Motor neuron (in vitro differentiated cells): ENCODE measurements around the gene HSPA1L. TPM values are rescaled to one million over a fixed set of nuclear protein-coding genes. Genes with fewer than 3 reads are reported as not detected.
"Not testable (repeated sequence)": the region's sequence is repeated elsewhere in the genome, so short reads cannot be mapped to it uniquely, and the experiment has no call there.

Experiments
- ATAC-seq, 8 experiments: fragments of 200-7000 bp; cut with Tn5 transposase; replicated peaks in 6 of 8; 2 replicates each; pipeline ENCODE4 v1.8.0; 2021; ENCODE audit warnings: mild to moderate bottlenecking in 8 of 8, moderate library complexity in 8 of 8
- H3K27ac ChIP-seq, 2 donors: fragments of 250-450 bp; sonication (Bioruptor Pico); 2 replicates each; pipeline ENCODE4 v1.9.0; 2021; ENCODE audit warnings: antibody characterized with exemption in 2 of 2, mild to moderate bottlenecking in 2 of 2, moderate library complexity in 1 of 2
- H3K4me1 ChIP-seq, 2 donors: fragments of 250-450 bp; sonication (Bioruptor Pico); replicated peaks in 1 of 2; 2 replicates each; pipeline ENCODE4 v1.6.1; 2021; ENCODE audit warnings: antibody characterized with exemption in 2 of 2, mild to moderate bottlenecking in 2 of 2, moderate library complexity in 1 of 2
- H3K4me3 ChIP-seq, 5 donors: fragments of 250-450 bp; sonication (Bioruptor Pico); 2 replicates each; pipeline ENCODE4 v1.9.0; 2021; ENCODE audit warnings: antibody characterized with exemption in 5 of 5, mild to moderate bottlenecking in 5 of 5, moderate library complexity in 4 of 5
- WGBS, 10 experiments: fragments of 450-650 bp; shearing (Covaris generic); methylation state at CpG; one replicate each; pipeline ENCODE4 v1.0.0; 2022; 5-methylcytosine and 5-hydroxymethylcytosine counted together
- in situ Hi-C, 9 experiments: fragments of 400-800 bp; cut with MboI; loops; one replicate each; pipeline ENCODE4 v1.15.0; 2021; ENCODE audit warnings: low sequenced_read_pairs in 9 of 9, low pct_unique_long_range_greater_than_20kb in 2 of 9; ENCODE audit not compliant: unreplicated experiment in 9 of 9
- total RNA-seq, 8 experiments: library from RNA; unstranded; fragments of 300-600 nt; gene quantifications; 2 replicates each; pipeline versions ENCODE4 v1.2.3 to v1.2.4, GENCODE V29; 2022

Gene HSPA1L
- 1 to 10 TPM; 1.0 to 4.3 (median 3.1) TPM for total RNA-seq

DNA sequence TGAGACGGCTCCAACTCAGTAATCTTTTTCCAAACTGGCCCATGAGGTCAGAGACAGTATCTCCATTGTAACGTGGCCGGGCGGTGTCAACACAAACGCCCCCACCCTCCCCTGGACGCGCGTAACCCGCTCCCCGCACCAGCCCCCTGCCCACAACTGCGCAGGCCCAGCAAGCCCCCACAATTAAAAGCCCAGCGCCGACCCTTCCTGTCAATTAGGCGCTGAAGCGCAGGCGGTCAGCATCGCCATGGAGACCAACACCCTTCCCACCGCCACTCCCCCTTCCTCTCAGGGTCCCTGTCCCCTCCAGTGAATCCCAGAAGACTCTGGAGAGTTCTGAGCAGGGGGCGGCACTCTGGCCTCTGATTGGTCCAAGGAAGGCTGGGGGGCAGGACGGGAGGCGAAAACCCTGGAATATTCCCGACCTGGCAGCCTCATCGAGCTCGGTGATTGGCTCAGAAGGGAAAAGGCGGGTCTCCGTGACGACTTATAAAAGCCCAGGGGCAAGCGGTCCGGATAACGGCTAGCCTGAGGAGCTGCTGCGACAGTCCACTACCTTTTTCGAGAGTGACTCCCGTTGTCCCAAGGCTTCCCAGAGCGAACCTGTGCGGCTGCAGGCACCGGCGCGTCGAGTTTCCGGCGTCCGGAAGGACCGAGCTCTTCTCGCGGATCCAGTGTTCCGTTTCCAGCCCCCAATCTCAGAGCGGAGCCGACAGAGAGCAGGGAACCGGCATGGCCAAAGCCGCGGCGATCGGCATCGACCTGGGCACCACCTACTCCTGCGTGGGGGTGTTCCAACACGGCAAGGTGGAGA, at the start of gene HSPA1L, which contains the start of gene HSPA1A:
Gene HSPA1L, minus strand, starts transcription at position 259 of the 814 bp plus-strand sequence. CDS start 3,311 bp downstream, outside the sequence.
Gene HSPA1A, plus strand, starts transcription at position 519 of the 814 bp plus-strand sequence. Its CDS starts 214 bp downstream, at position 733.
- Histone ChIP-seq H3K4me3 (peak within 1 kb of the TSS; percentile 41 to 57 (median 50)), H3K27ac (peak within 1 kb of the TSS; percentile 83 to 92), H3K4me1 (peaks cover 10 to 38% of the 10 kb centered on the region in 2 donors)
- peak; percentile 54 to 83 (median 76) for ATAC-seq
- WGBS, 10 experiments = 0% methylated on average over 2 of the region's 56 CpGs; no CpG with 5 or more reads in 9 of the 10 experiments
- in situ Hi-C loops = no loop called here

DNA sequence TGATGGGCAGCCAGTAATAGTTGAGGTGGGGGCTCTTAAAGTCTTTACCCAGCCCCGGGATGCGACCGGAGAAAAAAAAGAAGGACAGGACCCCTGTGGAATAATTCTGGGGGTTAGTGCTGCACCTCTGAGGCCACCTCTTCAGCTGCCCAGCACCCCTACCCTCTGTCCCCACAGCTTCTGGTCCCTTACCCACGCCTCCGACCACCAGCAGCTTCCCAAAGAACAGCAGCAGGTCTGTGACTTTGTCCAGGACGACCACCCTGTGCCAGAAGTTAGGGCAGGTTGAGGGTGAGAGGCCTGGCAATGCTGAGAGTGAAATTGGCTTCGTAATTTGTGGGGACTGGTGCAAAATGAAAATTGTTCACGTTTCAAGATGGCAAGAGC, 49.7 kb upstream of the HSPA1L start:
- in situ Hi-C loops = no loop called here
- H3K4me3 ChIP-seq = no peak overlapping the region
- 80 to 100% (median 89%) methylated on average over 1 to 3 of the region's 8 CpGs; no CpG with 5 or more reads in 6 of the 10 experiments for WGBS, 10 experiments
- H3K27ac ChIP-seq = no peak overlapping the region
- H3K4me1 ChIP-seq = peaks cover 4 to 11% of the 10 kb centered on the region in 2 donors
- no peak for ATAC-seq

DNA sequence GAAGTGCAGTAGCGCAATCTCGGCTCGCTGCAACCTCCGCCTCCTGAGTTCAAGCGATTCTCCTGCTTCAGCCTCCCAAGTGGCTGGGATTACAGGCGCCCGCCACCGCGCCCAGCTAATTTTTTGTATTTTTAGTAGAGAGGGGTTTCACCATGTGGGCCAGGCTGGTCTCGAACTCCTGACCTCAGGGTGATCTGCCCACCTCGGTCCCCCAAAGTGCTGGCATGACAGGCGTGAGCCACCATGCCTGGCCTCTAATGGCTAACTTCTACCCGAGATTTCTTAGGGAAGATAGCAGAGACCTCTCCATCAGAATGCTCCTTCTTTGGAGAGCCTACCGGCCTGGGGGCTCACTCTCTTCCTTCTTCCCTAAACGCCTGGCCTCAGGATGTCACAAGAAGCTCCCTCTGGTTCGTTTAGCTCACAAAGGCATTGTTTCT, 49.1 kb upstream of the HSPA1L start:
- peaks cover 4 to 11% of the 10 kb centered on the region in 2 donors for H3K4me1 ChIP-seq
- in situ Hi-C loops, ATAC-seq: not testable (repeated sequence)
- peak overlapping the region; percentile 68 to 72 for H3K27ac ChIP-seq
- H3K4me3 ChIP-seq = peak overlapping the region; percentile 52 to 88 (median 72)
- 0 to 49% (median 28%) methylated on average over 1 to 5 of the region's 16 CpGs; no CpG with 5 or more reads in 4 of the 10 experiments for WGBS, 10 experiments

DNA sequence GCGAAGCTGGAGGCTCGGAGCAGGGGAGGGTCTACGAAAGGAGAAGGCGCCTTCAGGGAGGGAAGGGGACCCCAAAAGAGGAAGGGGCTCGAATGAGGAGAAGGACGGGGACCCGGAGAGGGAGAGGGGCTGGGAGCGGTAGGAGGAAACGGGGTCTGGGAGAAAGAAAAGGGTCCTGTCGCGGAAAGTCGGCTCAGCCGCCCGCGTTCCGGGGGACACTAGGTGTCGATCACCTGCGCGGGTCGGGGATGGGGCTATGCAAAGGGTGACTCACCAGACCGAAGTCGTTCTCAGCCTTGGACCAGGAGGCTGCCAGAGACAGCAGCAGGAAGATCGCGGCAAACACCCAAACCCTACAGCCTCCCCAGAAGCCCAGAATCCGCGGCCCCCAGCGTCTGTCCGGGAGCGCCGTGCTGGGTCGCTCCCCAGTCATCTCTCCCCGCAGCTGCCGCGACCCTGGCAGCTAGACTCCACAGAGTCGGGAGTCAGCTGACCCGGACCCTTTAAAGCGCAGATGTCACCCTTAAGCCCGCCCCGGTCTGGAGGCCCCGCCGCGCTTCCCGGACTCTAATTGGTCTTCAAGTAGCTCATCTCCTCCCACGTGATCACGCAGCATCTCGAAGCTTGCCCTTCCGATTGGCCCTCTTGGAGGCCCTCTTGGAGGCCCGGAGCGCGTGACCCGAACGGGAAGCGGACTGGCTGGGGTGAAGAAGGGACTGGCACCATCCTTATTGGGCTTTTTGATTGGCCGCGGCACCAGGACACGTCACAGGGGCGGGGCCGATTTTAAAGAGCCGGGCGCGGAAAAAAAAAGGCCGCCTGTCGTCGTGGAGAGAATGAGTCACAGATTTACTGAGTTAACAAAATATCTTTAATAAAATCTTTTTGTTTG, 47.5 kb upstream of the HSPA1L start, which contains the start of gene NEU1:
Gene NEU1, minus strand, starts transcription at position 478 of the 892 bp plus-strand sequence. Its CDS starts 45 bp downstream, at position 433.
- in situ Hi-C loops = no loop called here
- H3K4me3 ChIP-seq = peak within 1 kb of the TSS; percentile 57 to 88 (median 82)
- H3K4me1 ChIP-seq = peaks cover 4 to 11% of the 10 kb centered on the region in 2 donors
- 0 to 5% (median 1%) methylated on average over 3 to 20 of the region's 64 CpGs; no CpG with 5 or more reads in 5 of the 10 experiments for WGBS, 10 experiments
- H3K27ac ChIP-seq = peak within 1 kb of the TSS; percentile 68 to 72
- peak; percentile 89 to 95 (median 93) for ATAC-seq

DNA sequence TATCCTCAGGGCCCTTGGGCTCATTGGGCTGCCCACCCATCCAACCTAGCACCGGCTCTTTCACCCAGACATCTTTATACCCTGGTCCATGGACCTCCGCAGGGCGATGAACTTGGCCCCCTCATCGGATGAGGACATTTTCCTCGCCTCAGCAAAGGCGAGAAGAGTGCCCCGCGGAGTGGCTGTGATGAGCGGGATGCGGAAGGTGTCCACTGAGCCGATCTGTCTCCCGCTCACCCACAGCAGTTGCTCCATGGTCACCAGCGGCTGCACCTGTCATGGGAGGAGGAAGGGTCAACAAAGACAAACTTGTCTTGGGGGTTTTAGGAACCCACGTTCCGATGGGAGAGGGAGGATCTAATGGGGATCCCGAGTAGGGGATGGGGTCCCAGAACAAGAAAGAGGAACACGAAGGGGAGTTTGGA, 46.8 kb upstream of the HSPA1L start:
- ATAC-seq = no peak
- H3K4me1 ChIP-seq = peaks cover 4 to 11% of the 10 kb centered on the region in 2 donors
- in situ Hi-C loops = no loop called here
- whole genome bisulfite sequencing, 10 experiments = 0 to 43% (median 35%) methylated on average over 1 to 13 of the region's 17 CpGs; no CpG with 5 or more reads in 3 of the 10 experiments
- H3K4me3 ChIP-seq = peak overlapping the region; percentile 55 to 88 (median 74)
- peak overlapping the region in 1 of 2 donors; percentile 15 for H3K27ac ChIP-seq

DNA sequence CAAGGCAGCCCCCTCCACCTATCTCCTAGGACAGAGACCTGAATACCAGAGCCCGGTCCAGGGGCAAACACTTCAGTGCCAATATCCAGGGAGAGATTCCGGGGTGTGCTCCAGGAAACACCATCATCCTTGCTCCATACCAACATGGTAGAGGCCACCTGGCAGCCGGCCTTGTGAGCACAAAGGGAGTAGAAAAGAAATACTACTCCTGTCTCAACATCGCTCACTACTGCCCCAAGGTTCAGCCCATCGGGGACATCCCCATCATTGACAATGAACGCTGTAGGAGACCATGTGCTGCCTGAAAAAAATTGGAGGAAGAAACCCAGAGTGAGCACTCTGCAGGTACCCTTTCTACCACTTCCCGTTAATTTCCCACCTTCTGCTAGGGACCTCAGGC, 46.1 kb upstream of the HSPA1L start:
- H3K4me1 ChIP-seq = peaks cover 4 to 11% of the 10 kb centered on the region in 2 donors
- 81 to 100% (median 94%) methylated on average over 1 to 4 of the region's 7 CpGs; no CpG with 5 or more reads in 2 of the 10 experiments for WGBS, 10 experiments
- H3K27ac ChIP-seq = no peak overlapping the region
- in situ Hi-C loops = no loop called here
- ATAC-seq = no peak
- H3K4me3 ChIP-seq = peak overlapping the region in 1 of 5 donors; percentile 74

DNA sequence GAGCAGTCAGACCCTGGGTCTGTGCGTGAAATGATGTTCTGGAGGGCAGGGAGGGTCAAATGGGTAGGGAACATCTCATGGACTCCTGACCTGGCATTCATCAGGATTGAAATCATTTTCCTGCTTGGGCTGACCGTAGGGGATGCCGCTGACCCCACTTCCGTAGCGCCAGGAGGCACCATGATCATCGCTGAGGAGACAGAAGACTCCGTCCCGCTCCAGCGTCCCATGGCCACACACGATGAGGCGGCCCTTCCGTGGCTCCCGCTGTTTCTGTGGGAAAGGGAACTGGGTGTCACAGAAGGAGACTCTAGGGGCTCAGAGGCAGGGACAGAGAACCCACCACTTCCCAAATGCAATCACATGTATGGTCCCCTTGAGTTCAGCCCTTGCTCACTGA, 45.3 kb upstream of the HSPA1L start:
- Histone ChIP-seq H3K27ac (no peak overlapping the region), H3K4me1 (peaks cover 4 to 11% of the 10 kb centered on the region in 2 donors), H3K4me3 (no peak overlapping the region)
- in situ Hi-C loops = no loop called here
- ATAC-seq = no peak
- WGBS, 10 experiments = 89 to 100% (median 100%) methylated on average over 1 to 5 of the region's 13 CpGs; no CpG with 5 or more reads in 7 of the 10 experiments

DNA sequence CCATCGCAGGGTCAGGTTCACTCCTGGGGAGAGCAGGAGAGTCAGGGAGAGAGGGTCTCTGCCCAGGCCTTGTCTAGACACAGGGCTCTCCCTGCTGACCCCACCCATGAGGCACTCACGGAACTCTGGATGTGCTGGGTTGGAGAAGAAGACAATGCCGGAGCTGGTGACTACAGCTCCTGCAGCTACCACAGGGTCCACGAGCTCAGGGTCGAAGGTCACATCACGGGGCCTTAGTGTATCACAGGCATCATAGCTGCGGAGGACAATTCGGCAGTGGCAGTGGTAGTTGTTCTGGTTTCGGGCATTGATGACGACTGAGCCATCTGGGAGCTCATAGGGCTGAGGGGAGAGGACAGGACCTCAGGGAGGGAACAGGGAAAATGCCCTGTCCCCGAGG, 44.8 kb upstream of the HSPA1L start:
- no peak overlapping the region for H3K4me3 ChIP-seq
- ATAC-seq = no peak
- H3K27ac ChIP-seq = no peak overlapping the region
- peaks cover 4 to 11% of the 10 kb centered on the region in 2 donors for H3K4me1 ChIP-seq
- in situ Hi-C loops = no loop called here
- 91 to 100% (median 93%) methylated on average over 2 to 9 of the region's 11 CpGs; no CpG with 5 or more reads in 6 of the 10 experiments for WGBS, 10 experiments

DNA sequence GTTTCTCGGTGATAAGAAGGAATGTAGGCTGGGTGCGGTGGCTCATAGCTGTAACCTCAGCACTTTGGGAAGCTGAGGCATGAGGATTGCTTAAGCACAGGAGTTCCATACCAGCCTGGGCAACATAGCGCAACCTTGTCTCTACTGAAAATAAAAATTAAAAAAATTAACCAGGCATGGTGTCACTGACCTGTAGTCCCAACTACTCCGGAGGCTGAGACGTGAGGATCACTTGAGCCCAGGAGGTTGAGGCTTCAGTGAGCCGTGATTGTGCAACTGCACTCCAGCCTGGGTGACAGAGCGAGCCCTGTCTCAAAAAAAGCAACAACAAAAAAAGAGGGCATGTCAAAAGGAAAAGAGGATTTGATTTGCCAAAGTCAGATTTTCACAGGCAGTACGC, 43.6 kb upstream of the HSPA1L start:
- 85 to 100% (median 96%) methylated on average over 1 to 7 of the region's 8 CpGs for WGBS, 10 experiments
- no peak for ATAC-seq

DNA sequence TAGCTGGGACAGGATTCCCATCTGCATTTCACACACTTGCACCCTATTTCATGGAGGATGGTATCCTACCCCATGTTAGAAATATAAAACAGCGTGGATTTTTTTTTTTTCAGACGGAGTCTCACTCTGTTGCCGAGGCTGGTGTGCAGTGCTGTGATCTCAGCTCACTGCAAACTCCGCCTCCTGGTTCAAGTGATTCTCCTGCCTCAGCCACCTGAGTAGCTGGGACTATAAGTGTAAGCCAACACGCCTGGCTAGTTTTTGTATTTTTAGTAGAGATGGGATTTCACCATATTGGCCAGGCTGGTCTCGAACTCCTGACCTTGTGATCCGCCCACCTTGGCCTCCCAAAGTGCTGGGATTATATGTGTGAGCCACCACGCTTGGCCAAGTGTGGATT, 42.7 kb upstream of the HSPA1L start:
- ATAC-seq, H3K4me3 ChIP-seq, in situ Hi-C loops, H3K4me1 ChIP-seq, H3K27ac ChIP-seq: not testable (repeated sequence)
- 82 to 100% (median 94%) methylated on average over 2 to 8 of the region's 8 CpGs; no CpG with 5 or more reads in 2 of the 10 experiments for WGBS, 10 experiments

More for the DNA sequence above, 43.6 kb upstream of the HSPA1L start:
- H3K27ac ChIP-seq = no peak overlapping the region
- H3K4me1 ChIP-seq = peaks cover 4% of the 10 kb centered on the region in 2 donors
- in situ Hi-C loops = no loop called here
- H3K4me3 ChIP-seq = no peak overlapping the region

DNA sequence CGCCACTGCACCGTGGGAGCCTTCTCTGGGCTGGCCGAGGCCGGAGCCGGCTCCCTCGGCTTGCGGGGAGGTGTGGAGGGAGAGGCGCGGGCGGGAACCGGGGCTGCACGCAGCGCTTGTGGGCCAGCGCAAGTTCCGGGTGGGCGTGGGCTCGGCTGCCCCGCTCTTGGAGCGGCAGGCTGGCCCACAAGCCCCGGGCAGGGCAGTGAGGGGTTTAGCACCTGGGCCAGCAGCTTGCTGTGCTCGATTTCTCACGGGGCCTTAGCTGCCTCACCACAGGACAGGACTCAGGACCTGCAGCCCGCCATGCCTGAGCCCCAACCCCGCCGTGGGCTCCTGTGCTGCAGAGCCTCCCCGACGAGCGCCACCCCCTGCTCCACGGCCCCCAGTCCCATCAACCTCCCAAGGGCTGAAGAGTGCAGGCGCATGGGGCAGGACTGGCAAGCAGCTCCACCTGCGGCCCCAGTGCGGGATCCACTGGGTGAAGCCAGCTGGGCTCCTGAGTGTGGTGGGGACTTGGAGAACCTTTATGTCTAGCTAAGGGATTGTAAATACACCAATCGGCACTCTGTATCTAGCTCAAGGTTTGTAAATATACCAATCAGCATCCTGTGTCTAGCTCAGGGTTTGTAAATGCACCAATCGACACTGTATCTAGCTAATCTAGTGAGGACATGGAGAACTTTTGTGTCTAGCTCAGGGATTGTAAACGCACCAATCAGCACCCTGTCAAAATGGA, 37.1 kb upstream of the HSPA1L start:
- H3K4me1 ChIP-seq, H3K4me3 ChIP-seq, H3K27ac ChIP-seq, in situ Hi-C loops: not testable (repeated sequence)
- ATAC-seq = peak in 6 of 8 experiments; percentile 12 to 46 (median 32)
- WGBS, 10 experiments = 40 to 100% (median 80%) methylated on average over 1 to 11 of the region's 35 CpGs; no CpG with 5 or more reads in 5 of the 10 experiments

DNA sequence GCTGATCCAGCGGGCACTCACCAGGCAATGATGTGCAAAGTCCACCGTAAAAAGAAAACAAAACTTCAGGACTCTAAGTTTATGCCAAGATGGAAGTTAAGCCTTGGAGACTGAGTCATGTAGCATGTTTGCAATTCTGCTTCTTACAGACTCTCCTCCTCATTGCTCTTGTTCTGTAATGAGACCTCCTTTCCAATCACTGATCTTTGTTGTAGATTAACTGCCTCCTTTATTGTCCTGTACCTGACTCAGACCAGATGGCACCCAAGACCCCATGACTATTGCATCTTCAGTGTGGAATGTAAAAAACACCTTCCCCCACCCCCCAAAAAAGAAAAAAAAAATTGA, 36.4 kb upstream of the HSPA1L start:
- H3K4me3 ChIP-seq = no peak overlapping the region
- peak in 6 of 8 experiments; percentile 7 to 50 (median 24) for ATAC-seq
- 20 to 93% (median 56%) methylated on average over 1 to 2 of the region's 2 CpGs; no CpG with 5 or more reads in 2 of the 10 experiments for WGBS, 10 experiments

More for the DNA sequence above, 36.4 kb upstream of the HSPA1L start:
- H3K27ac ChIP-seq = no peak overlapping the region
- no peaks in the 10 kb centered on the region for H3K4me1 ChIP-seq
- in situ Hi-C loops = no loop called here
